ENCODE results near the gene FAM3C.
"Not testable (repeated sequence)": the region's sequence is repeated elsewhere in the genome, so short reads cannot be mapped to it uniquely, and the experiment has no call there.

GRCh38 chr7:121421743-121422142 lies 25.6 kb upstream of the FAM3C start:
- not testable (repeated sequence) for TF ChIP-seq CTCF (IDR thresholded peaks at IDR 0.05; ENCODE audit: low read depth, low read length, poor library complexity, severe bottlenecking); EZH2phosphoT487 (IDR thresholded peaks at IDR 0.05; ENCODE audit: borderline replicate concordance, low read length)

Data from DOHH2 (cell line).